GM12891 (cell line): ENCODE measurements around the gene CAMTA1.

ENCODE experiments used
- DNase-seq: peaks from one replicate; pipeline ENCODE4 v3.0.0; 2011; ENCODE audit warnings: low spot score; ENCODE audit not compliant: insufficient read length
- FAIRE-seq: peaks from 2 replicates; lab custom pipeline; 2011; peaks lifted over from hg19 to GRCh38; lab: Jason Lieb, UNC
- PAX5 ChIP-seq: IDR thresholded peaks from 2 replicates; pipeline ENCODE4 v1.6.1; 2011; ENCODE audit warnings: low read length, moderate library complexity, mild to moderate bottlenecking; ENCODE audit not compliant: insufficient read depth, severe bottlenecking
- POLR2A ChIP-seq: IDR thresholded peaks from 2 replicates; pipeline ENCODE4 v1.6.1; 2011; ENCODE audit warnings: low read depth, low read length, control low read depth
- POLR2AphosphoS5 ChIP-seq: IDR thresholded peaks from 2 replicates; pipeline ENCODE4 v1.6.1; 2011; ENCODE audit warnings: low read depth, low read length, control low read depth
- POU2F2 ChIP-seq: IDR thresholded peaks from 2 replicates; pipeline ENCODE4 v1.6.1; 2011; ENCODE audit warnings: low read depth, mild to moderate bottlenecking, control low read depth, low read length, moderate library complexity
- SPI1 ChIP-seq: IDR thresholded peaks from 2 replicates; pipeline ENCODE4 v1.6.1; 2011; ENCODE audit warnings: low read depth, low read length, control low read depth
- TAF1 ChIP-seq: IDR thresholded peaks from 2 replicates; pipeline ENCODE4 v1.6.1; 2011; ENCODE audit warnings: low read depth, low read length, control low read depth

CAMTA1 gene

DNA sequence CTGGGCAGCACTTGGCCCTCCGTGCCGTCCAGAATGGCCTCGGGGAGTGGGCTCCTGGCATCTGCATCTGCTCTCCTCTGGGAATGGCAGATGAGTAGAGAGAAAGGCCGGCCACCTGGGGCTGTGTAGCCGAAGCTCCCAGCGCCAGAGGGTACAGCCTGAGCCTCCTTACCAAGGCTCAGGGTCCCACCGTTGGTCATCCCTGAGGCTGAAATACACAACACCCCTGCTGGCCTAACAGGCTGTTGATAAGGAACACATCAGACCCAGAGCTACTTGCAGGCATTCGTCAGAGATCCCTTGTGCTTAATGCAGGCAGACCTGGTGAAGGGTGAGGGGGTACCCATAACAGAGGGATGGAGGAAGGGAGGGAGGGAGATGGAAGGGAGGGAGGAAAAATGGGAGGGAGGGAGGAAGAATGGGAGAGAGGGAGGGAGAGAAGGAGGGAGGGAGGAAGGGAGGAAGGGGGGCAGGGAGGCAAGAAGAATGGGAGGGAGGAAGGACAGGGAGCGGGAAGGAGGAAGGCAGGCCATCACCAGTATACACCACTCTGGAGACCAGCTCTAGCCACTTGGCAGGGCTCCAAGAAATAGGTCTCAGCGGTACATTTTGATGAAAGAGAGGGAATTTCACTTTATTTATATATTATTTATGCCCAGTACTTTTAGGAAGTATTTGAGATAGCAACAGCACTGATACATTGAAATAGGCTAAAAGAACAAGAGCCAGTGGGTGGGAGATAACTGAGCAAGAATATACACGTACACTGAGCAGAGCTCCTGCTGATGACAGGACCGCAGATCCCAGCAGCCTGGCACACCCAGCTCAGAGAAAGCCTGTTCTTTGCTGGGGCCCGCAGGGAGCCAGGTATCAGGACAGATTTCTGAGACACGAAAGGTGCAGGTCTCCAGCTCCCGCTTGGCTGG lies 670.8 kb downstream of the CAMTA1 start:
- TF ChIP-seq POLR2AphosphoS5: no peak
- TF ChIP-seq POLR2A: no peak
- no peak for TF ChIP-seq POU2F2
- TF ChIP-seq SPI1: no peak
- TF ChIP-seq PAX5: no peak
- TF ChIP-seq TAF1: no peak
- DNase-seq (no peak), FAIRE-seq (no peak)

DNA sequence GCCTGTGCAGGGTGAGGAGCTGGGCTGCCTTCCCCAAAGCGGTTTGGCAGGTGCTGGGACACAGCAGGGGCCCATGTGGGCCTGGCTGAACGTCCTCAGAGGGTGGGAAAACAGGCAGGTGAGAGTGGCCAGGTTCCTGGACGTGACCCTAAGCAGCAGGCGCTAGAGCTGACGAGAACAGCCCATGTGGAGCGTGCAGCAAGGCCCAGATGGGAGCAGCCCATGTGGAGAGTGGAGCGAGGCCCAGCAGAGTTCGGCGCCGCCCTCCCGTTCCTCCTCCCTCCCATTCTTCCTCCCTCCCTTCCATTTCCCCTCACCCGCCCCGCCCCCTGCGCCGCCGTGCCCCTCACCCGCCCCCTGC lies 671.4 kb downstream of the CAMTA1 start:
- DNase-seq: no peak
- no peak for TF ChIP-seq POU2F2
- no peak for TF ChIP-seq PAX5
- no peak for TF ChIP-seq POLR2AphosphoS5
- no peak for TF ChIP-seq SPI1
- TF ChIP-seq POLR2A: no peak
- no peak for TF ChIP-seq TAF1
- no peak for FAIRE-seq

- no peak for FAIRE-seq
- TF ChIP-seq PAX5: no peak
- TF ChIP-seq POU2F2: no peak
- no peak for TF ChIP-seq SPI1
- TF ChIP-seq TAF1: no peak
- TF ChIP-seq POLR2AphosphoS5: no peak
- no peak for TF ChIP-seq POLR2A
- no peak for DNase-seq
Observed at GRCh38 chr1:7457811-7458210, 672.6 kb downstream of the CAMTA1 start.

DNA sequence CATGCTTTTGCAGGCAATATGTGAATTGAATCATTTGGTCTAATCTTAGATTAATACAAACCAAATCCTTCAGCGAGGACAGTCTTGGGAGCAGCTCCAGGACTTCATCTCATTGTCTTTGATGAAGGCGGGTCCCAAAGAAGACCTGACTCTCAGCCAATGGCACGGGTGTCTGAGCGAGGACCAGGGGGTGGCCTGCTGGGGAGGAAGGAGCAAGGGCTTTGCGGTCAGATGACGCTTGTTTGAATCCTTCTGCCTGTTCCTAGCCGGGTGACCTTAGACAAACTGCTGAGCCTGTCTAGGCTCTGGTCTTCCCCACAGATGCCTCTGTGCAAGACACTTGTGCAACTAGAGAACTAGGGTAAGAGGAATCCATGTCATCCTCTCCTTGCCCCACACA lies 673.7 kb downstream of the CAMTA1 start:
- FAIRE-seq: no peak
- DNase-seq: no peak
- TF ChIP-seq TAF1: no peak
- no peak for TF ChIP-seq POLR2A
- no peak for TF ChIP-seq SPI1
- no peak for TF ChIP-seq POLR2AphosphoS5
- TF ChIP-seq POU2F2: no peak
- TF ChIP-seq PAX5: no peak

- no peak for DNase-seq
- TF ChIP-seq POLR2A: no peak
- no peak for TF ChIP-seq POLR2AphosphoS5
- no peak for TF ChIP-seq POU2F2
- TF ChIP-seq SPI1: no peak
- TF ChIP-seq TAF1: no peak
- no peak for TF ChIP-seq PAX5
- no peak for FAIRE-seq
Observed at GRCh38 chr1:7459914-7460313, 674.7 kb downstream of the CAMTA1 start.

GRCh38 chr1:7460807-7461206 lies 675.6 kb downstream of the CAMTA1 start:
- DNase-seq (no peak), FAIRE-seq (no peak)
- TF ChIP-seq TAF1 (no peak), POU2F2 (no peak), POLR2AphosphoS5 (no peak)

- FAIRE-seq: no peak
- no peak for DNase-seq
- no peak for TF ChIP-seq POLR2AphosphoS5
- no peak for TF ChIP-seq POU2F2
- TF ChIP-seq TAF1: no peak
- no peak for TF ChIP-seq SPI1
- TF ChIP-seq PAX5: no peak
- TF ChIP-seq POLR2A: no peak
Observed at GRCh38 chr1:7462617-7463016, 677.4 kb downstream of the CAMTA1 start.

GRCh38 chr1:7463526-7463925 lies 678.3 kb downstream of the CAMTA1 start:
- DNase-seq (no peak), FAIRE-seq (no peak)
- no peak for TF ChIP-seq POLR2AphosphoS5
- no peak for TF ChIP-seq POLR2A

DNA sequence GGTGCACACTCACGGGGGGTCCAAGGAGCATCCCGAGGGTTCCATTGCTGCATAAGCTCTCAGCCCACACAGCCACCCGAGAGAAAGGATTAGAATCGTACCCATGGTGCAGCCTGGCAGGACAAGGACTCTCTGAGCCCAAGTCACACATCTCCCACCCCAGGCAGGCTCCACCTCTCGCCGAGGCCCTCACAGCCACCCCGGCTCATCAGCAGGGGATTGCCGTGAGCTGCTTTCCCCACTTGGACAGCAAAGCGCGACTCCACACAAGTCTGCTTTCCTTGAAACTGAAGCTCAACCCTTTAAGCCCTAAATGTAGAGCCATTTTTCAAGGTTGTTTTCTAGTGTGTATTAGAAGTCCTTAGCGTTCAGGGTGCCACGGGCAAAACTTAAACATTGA lies 679.5 kb downstream of the CAMTA1 start:
- no peak for TF ChIP-seq PAX5
- TF ChIP-seq POU2F2: no peak
- TF ChIP-seq POLR2AphosphoS5: no peak
- TF ChIP-seq POLR2A: no peak
- TF ChIP-seq TAF1: no peak
- TF ChIP-seq SPI1: no peak
- DNase-seq (no peak), FAIRE-seq (no peak)

DNA sequence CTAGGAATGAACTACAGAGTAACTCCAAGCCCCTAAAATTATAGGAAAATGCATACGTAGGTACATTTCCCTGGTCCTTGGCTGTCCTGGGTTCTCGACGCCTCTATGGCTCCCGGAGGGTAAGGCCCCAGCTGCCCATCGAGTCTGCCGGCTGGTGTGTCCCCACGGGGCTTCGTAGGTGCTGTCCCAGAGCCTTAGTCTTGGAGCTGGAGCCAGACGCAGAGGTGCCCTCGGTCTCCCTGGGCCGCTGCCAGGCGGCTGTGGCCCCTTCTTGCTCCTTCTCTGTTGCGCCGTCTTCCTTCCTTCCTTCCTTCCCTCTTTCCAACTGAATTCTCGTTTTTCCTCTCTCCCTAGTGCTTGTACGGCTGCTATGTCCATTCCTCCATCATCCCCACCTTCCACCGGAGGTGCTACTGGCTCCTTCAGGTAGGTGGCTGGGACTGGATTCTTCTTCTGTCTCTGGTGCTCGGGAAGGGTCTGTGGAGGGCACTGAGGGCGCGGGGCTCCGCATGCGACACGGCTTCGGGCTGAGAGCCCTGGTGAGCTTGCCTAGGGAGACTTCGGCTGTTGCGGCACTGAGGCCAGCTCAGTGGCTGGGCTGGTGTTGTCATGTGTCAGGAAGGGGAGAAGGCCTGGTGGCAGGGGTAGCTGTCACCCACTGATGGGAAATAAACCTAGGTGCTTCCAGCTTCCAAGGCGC lies 682.4 kb downstream of the CAMTA1 start:
- TF ChIP-seq SPI1 (no peak), PAX5 (no peak), POU2F2 (no peak), POLR2A (no peak), TAF1 (no peak)
- DNase-seq (no peak), FAIRE-seq (no peak)
